ENCODE results near the gene ATP2C2. TPM values are rescaled to one million over a fixed set of nuclear protein-coding genes. Genes with fewer than 3 reads are reported as not detected.
"Not testable (repeated sequence)": the region's sequence is repeated elsewhere in the genome, so short reads cannot be mapped to it uniquely, and the experiment has no call there.

The ATP2C2 gene
- total RNA-seq, 6 experiments from 2014 or later, result 0.18 to 0.51 (median 0.32) TPM; not detected in 2

DNA sequence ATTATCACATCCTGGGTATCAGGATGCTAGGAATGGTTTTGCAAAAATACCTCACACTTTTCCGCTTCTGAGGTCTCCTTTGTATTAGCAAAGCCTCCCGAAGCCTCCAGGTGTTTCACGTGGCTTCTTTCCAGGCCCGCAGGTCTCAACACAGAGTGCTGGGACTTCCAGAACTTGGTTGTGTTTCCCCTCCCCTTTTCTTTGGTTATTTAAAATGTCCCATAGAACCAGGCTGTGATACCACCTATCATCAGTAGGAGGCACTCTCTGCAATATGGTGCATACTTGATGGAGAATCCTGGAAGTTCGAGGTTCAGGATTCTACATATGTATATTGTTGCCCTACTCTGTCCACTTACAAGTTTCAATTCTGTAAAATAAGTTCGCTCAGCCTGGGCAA, 28.8 kb downstream of the ATP2C2 start:
- no peak for ATAC-seq
- no peaks in the 10 kb centered on the region for H3K27me3 ChIP-seq
- TF ChIP-seq, protein P1, sequence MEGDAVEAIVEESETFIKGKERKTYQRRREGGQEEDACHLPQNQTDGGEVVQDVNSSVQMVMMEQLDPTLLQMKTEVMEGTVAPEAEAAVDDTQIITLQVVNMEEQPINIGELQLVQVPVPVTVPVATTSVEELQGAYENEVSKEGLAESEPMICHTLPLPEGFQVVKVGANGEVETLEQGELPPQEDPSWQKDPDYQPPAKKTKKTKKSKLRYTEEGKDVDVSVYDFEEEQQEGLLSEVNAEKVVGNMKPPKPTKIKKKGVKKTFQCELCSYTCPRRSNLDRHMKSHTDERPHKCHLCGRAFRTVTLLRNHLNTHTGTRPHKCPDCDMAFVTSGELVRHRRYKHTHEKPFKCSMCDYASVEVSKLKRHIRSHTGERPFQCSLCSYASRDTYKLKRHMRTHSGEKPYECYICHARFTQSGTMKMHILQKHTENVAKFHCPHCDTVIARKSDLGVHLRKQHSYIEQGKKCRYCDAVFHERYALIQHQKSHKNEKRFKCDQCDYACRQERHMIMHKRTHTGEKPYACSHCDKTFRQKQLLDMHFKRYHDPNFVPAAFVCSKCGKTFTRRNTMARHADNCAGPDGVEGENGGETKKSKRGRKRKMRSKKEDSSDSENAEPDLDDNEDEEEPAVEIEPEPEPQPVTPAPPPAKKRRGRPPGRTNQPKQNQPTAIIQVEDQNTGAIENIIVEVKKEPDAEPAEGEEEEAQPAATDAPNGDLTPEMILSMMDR (IDR thresholded peaks at IDR 0.05), result peak in 1 of 4 donors; percentile 5
- no peak for TF ChIP-seq POLR2A (IDR thresholded peaks at IDR 0.05)
- no peak overlapping the region for H3K4me3 ChIP-seq
- no peak for DNase-seq
- 63% methylated on average over 3 of the region's 6 CpGs for WGBS (ENCODE audit: insufficient coverage, low coverage, low lambda C conversion rate, missing lambda C conversion rate)
- H3K4me1 ChIP-seq, result no peaks in the 10 kb centered on the region
- no peak overlapping the region for H3K27ac ChIP-seq
- intact Hi-C loops (cut with DNase I), result no loop called here
- no peaks in the 10 kb centered on the region for H3K36me3 ChIP-seq
- H3K9me3 ChIP-seq, result no peaks in the 10 kb centered on the region

DNA sequence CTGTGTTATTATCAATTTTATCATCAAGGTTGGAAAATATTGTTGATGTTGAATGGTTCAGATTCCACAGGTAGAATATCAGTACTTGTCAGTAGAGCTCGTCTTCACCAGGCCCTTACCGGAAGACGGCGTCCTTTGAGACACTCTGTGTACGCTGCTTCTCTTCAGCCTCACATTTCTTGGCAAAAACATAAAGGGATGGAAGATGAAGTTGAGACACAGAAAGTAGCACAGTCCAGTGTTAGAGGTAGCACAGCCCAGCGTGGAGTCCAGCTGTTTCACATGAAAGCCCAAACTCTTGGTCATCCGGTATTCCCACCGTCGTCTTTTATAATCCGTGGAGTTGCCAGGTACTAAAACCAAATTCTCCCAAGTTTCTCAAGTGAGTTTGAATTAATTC, 30.4 kb downstream of the ATP2C2 start:
- ATAC-seq, result no peak
- Histone ChIP-seq H3K9me3 (no peaks in the 10 kb centered on the region), H3K4me3 (no peak overlapping the region), H3K27ac (no peak overlapping the region), H3K36me3 (no peaks in the 10 kb centered on the region), H3K4me1 (no peaks in the 10 kb centered on the region), H3K27me3 (no peaks in the 10 kb centered on the region)
- intact Hi-C loops (cut with DNase I), result no loop called here
- 70% methylated on average over 10 of the region's 10 CpGs for WGBS (ENCODE audit: insufficient coverage, low coverage, low lambda C conversion rate, missing lambda C conversion rate)
- DNase-seq, result no peak
- no peak for TF ChIP-seq POLR2A (IDR thresholded peaks at IDR 0.05)

DNA sequence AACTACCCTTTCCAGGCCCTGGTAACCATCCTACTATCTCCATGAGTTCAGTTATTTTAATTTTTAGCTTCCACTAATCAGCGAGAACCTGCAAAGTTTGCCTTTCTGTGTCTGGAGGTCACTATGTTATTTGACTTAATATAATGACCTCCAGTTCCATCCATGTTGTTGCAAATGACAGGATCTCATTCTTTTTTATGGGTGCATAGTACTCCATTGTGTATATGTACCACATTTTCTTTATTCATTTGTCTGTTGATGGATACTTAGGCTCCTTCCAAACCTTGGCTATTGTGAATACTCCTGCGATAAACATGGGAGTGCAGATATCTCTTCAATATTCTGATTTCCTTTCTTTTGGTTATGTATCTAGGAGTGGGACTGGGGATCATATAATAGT, 31.6 kb downstream of the ATP2C2 start:
- 50% methylated on average over 2 of the region's 2 CpGs for WGBS (ENCODE audit: insufficient coverage, low coverage, low lambda C conversion rate, missing lambda C conversion rate)
- H3K4me3 ChIP-seq; ATAC-seq; intact Hi-C loops (cut with DNase I); H3K27me3 ChIP-seq; H3K36me3 ChIP-seq; H3K9me3 ChIP-seq; H3K27ac ChIP-seq; DNase-seq; H3K4me1 ChIP-seq: not testable (repeated sequence)

DNA sequence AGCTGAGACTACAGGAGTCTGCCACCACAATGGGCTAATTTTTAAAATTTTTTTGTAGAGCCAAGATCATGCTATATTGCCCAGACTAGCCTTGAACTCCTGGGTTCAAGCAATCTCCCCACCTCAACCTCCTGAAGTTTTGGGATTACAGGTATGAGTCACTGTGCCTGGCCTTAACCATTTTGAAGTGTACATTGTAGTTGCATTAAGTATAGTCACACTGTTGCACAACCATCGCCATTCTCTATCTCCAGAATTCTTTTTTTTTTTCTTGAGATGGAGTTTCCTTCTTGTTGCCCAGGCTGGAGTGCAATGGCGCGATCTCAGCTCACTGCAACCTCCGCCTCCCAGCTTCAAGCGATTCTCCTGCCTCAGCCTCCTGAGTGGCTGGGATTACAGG, 35.1 kb downstream of the ATP2C2 start:
- H3K36me3 ChIP-seq; H3K4me1 ChIP-seq; intact Hi-C loops (cut with DNase I); H3K4me3 ChIP-seq; ATAC-seq; H3K27me3 ChIP-seq; DNase-seq; H3K9me3 ChIP-seq; H3K27ac ChIP-seq: not testable (repeated sequence)
- WGBS (ENCODE audit: insufficient coverage, low coverage, low lambda C conversion rate, missing lambda C conversion rate), result 85% methylated on average over 5 of the region's 5 CpGs

DNA sequence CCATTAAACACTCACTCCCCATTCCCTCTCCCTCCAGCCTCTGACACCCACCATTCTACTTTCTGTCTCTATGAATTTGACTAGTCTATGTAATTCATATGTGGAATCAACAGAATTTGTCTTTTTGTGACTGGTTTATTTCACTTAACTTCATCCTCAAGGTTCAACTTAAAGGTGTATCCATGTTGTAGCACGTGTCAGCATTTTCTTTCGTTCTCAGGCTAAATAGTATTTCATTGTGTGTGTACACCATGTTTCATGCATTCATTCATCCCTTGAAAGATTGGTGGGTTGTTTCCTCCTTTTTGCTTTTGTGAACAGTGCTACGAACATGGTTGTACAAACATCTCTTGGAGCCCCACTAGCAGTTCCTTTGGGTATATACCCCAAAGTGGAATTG, 36.0 kb downstream of the ATP2C2 start:
- TF ChIP-seq, protein P1 (IDR thresholded peaks at IDR 0.05), result no peak
- no peak for TF ChIP-seq POLR2A (IDR thresholded peaks at IDR 0.05)

DNA sequence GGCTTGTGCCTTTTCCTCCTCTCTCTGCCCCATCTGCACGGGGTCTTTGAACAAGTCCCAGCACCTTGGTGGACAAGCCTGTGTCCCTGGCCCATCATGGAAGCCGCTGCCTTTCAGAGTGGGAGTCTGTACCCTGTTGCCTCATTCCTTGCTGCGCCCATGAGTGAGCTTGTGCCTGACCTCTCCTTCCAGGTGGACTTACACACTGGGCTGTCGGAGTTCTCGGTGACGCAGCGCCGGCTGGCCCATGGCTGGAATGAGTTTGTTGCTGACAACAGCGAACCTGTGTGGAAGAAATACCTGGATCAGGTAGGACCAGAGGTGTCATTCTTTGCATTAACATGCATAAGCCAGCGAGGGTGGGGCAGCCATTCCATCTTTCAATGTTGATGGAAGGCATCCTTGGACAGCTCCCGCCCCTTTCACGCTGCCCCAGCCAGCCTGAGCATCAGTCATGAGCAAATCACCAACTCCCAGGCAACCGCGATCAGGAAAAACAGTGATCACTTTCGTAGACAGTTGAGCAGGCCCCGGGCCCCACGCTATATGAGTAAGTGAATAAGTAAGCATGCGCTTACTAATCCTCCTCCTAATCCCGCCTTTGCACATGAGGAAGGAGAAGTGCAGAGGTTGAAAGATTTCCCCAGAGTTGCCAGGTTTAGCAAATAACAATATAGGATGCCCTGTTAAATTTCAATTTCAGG, 36.8 kb downstream of the ATP2C2 start:
- Histone ChIP-seq H3K36me3 (no peaks in the 10 kb centered on the region), H3K4me3 (no peak overlapping the region), H3K27ac (no peak overlapping the region), H3K9me3 (no peaks in the 10 kb centered on the region), H3K27me3 (no peaks in the 10 kb centered on the region), H3K4me1 (no peaks in the 10 kb centered on the region)
- WGBS (ENCODE audit: insufficient coverage, low coverage, low lambda C conversion rate, missing lambda C conversion rate), result 74% methylated on average over 14 of the region's 19 CpGs
- no peak for DNase-seq
- intact Hi-C loops (cut with DNase I), result no loop called here
- no peak for ATAC-seq
- TF ChIP-seq, protein P1 (IDR thresholded peaks at IDR 0.05), result no peak
- TF ChIP-seq POLR2A (IDR thresholded peaks at IDR 0.05), result no peak

More for the DNA sequence above, 36.0 kb downstream of the ATP2C2 start:
- 58% methylated on average over 3 of the region's 3 CpGs for WGBS (ENCODE audit: insufficient coverage, low coverage, low lambda C conversion rate, missing lambda C conversion rate)
- no peaks in the 10 kb centered on the region for H3K27me3 ChIP-seq
- intact Hi-C loops (cut with DNase I), result no loop called here
- no peak overlapping the region for H3K4me3 ChIP-seq
- no peaks in the 10 kb centered on the region for H3K36me3 ChIP-seq
- H3K4me1 ChIP-seq, result no peaks in the 10 kb centered on the region
- H3K27ac ChIP-seq, result no peak overlapping the region
- no peak for DNase-seq
- ATAC-seq, result no peak
- H3K9me3 ChIP-seq, result no peaks in the 10 kb centered on the region

Measured in right lobe of liver (tissue), 6 donors.